Endothelial cell of umbilical vein (primary cell): ENCODE results near the gene FER. TPM values are rescaled to one million over a fixed set of nuclear protein-coding genes. Genes with fewer than 3 reads are reported as not detected.

Experiments
- BruUV-seq: library from RNA; stranded (reverse); fragments of 400-500 nt; replicated peaks from 2 replicates; lab custom pipeline; 2021; lab: Mats Ljungman, UMichigan
- CTCF ChIA-PET: fragments of 300-600, 350-600 bp; sonication (Branson Sonifier 250); formaldehyde crosslinking; loops from one replicate; lab custom pipeline; 2021; ENCODE audit warnings: antibody characterized with exemption, inconsistent platforms; lab: Charles Lee
- POLR2A ChIA-PET: fragments of 300-600, 350-600 bp; sonication (Branson Sonifier 250); formaldehyde crosslinking; loops from one replicate; lab custom pipeline; 2021; ENCODE audit warnings: antibody characterized with exemption, inconsistent platforms; lab: Charles Lee
- DNase-seq: peaks from one replicate; pipeline ENCODE4 v3.0.0-alpha.2; 2011; ENCODE audit warnings: low read depth, low spot score
- FAIRE-seq: peaks from 2 replicates; lab custom pipeline; 2011; peaks lifted over from hg19 to GRCh38; lab: Jason Lieb, UNC
- H2AFZ ChIP-seq: 2 replicates; pipeline ENCODE4 v1.6.0; 2012; ENCODE audit warnings: low read depth, low read length, control low read depth, inconsistent platforms
- H3K27ac ChIP-seq: 2 replicates; pipeline ENCODE4 v1.5.1; 2011; ENCODE audit warnings: low read depth, mild to moderate bottlenecking, control low read depth, low read length, moderate library complexity; ENCODE audit not compliant: insufficient read depth
- H3K27me3 ChIP-seq, 2 experiments: 2 replicates each; pipeline versions ENCODE4 v1.6.0 to v1.6.1; 2011; ENCODE audit warnings: low read length in 2 of 2, mixed read lengths in 1 of 2; ENCODE audit not compliant: control insufficient read depth in 2 of 2, insufficient read depth in 2 of 2
- H3K36me3 ChIP-seq, 2 experiments: 2 replicates in 1 of 2; 3 replicates in 1 of 2; pipeline ENCODE4 v1.5.1; 2011; ENCODE audit warnings: low read length in 2 of 2, mild to moderate bottlenecking in 1 of 2, moderate library complexity in 1 of 2; ENCODE audit not compliant: control insufficient read depth in 2 of 2, insufficient read depth in 2 of 2; ENCODE audit errors: extremely low read depth in 1 of 2
- H3K4me1 ChIP-seq: 3 replicates; pipeline ENCODE4 v1.5.1; 2011; ENCODE audit warnings: mild to moderate bottlenecking, low read length; ENCODE audit not compliant: control insufficient read depth, insufficient read depth; ENCODE audit errors: extremely low read depth
- H3K4me2 ChIP-seq: 2 replicates; pipeline ENCODE4 v1.6.1; 2011; ENCODE audit warnings: low read length, control low read depth, mixed read lengths; ENCODE audit not compliant: insufficient read depth
- H3K4me3 ChIP-seq, 3 experiments: fragments of 200-600 bp in 1 of 3; sonication (generic), shearing (Covaris generic) in 1 of 3; replicated peaks in 1 of 3; 2 replicates each; pipeline ENCODE4 v1.5.1; 2011 to 2016; ENCODE audit warnings: control low read depth in 3 of 3, low read length in 3 of 3, mild to moderate bottlenecking in 2 of 3, inconsistent platforms in 1 of 3, low read depth in 1 of 3, moderate library complexity in 1 of 3; ENCODE audit not compliant: insufficient read depth in 1 of 3
- H3K79me2 ChIP-seq: 2 replicates; pipeline ENCODE4 v1.6.0; 2012; ENCODE audit warnings: low read length, inconsistent platforms; ENCODE audit not compliant: control insufficient read depth, insufficient read depth
- H3K9ac ChIP-seq: replicated peaks from 2 replicates; pipeline ENCODE3; 2011; ENCODE audit warnings: low read length, control low read depth; ENCODE audit not compliant: insufficient read depth; ENCODE audit errors: extremely low read depth
- H3K9me1 ChIP-seq: replicated peaks from 3 replicates; pipeline ENCODE4 v1.6.0; 2011; ENCODE audit warnings: mild to moderate bottlenecking, low read length; ENCODE audit not compliant: control insufficient read depth, insufficient read depth; ENCODE audit errors: extremely low read depth
- H3K9me3 ChIP-seq: replicated peaks from 2 replicates; pipeline ENCODE4 v1.5.1; 2012; ENCODE audit warnings: low read length, inconsistent platforms; ENCODE audit not compliant: control insufficient read depth, insufficient read depth
- H4K20me1 ChIP-seq: replicated peaks from 2 replicates; pipeline ENCODE3; 2011; ENCODE audit warnings: mild to moderate bottlenecking, low read length; ENCODE audit not compliant: control insufficient read depth, insufficient read depth; ENCODE audit errors: extremely low read depth
- FOS ChIP-seq: IDR thresholded peaks from 2 replicates; pipeline ENCODE4 v1.6.1; 2011; ENCODE audit warnings: mild to moderate bottlenecking, low read length, moderate library complexity, borderline replicate concordance; ENCODE audit not compliant: insufficient read depth
- GATA2 ChIP-seq: IDR thresholded peaks from 2 replicates; pipeline ENCODE4 v1.7.0; 2011; ENCODE audit warnings: low read depth, mild to moderate bottlenecking, moderate library complexity, mixed read lengths, low read length; ENCODE audit not compliant: insufficient read length, insufficient read depth
- POLR2AphosphoS5 ChIP-seq: IDR thresholded peaks from 2 replicates; pipeline ENCODE4 v1.6.1; 2012; ENCODE audit warnings: low read depth, mild to moderate bottlenecking, control low read depth, low read length, moderate library complexity; ENCODE audit not compliant: insufficient read depth
- dilution Hi-C: fragments of 300-500 bp; cut with MboI; formaldehyde crosslinking; loops from one replicate; pipeline ENCODE4 v1.15.0; 2019; ENCODE audit warnings: low sequenced_read_pairs; ENCODE audit not compliant: extremely low pct_ligation_motif_present
- intact Hi-C: fragments of 100-400 bp; cut with micrococcal nuclease; formaldehyde crosslinking; loops from one replicate; pipeline ENCODE4 v1.10.0; 2022
- polyA plus RNA-seq, 4 experiments: library from polyadenylated mRNA; depleted of rRNA in 3 of 4; stranded (reverse) in 3 of 4; unstranded in 1 of 4; fragments of >200 nt; gene quantifications; 2 replicates each; pipeline versions ENCODE4 v1.2.1 to v1.2.3, GENCODE V29; 2011 to 2012; ENCODE audit warnings: missing spikeins in 1 of 4
- total RNA-seq: library from RNA; stranded (reverse); gene quantifications from 2 replicates; pipeline ENCODE4 v1.2.3, GENCODE V29; 2021
- TF ChIP-seq, protein P1 (sequence below), 2 donors: IDR thresholded peaks; 1 replicate in 1 of 2; 2 replicates in 1 of 2; pipeline ENCODE4 v1.5.1; 2011; ENCODE audit warnings: low read length in 2 of 2, mild to moderate bottlenecking in 2 of 2, moderate library complexity in 2 of 2, control low read depth in 1 of 2, inconsistent platforms in 1 of 2, low read depth in 1 of 2; ENCODE audit not compliant: insufficient read depth in 1 of 2; ENCODE audit errors: extremely low read depth in 1 of 2

FER gene
- total and polyA plus RNA-seq, 2 donors (not counting 3 experiments of a cell fraction or from before 2014, with no cell fraction given) = 2.3 to 27.5 TPM

DNA sequence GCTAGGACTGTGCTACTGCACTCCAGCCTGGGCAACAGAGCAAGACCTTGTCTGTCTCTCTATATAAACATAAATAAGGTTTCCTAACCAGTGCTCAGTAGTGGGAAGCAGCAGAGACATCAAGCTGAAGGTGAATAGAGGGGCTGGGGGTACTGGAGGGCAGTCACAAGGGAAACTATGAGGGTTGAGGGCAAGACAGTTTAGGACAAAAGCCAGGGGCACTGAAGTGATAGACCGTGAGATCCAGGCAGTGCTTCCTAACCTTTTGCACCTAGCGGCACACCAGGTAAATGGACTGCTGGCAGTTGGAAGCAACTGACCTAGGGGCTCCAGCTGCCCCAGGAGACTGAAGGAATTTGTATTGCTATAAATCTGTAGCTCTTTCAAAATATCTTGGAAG lies 483.6 kb downstream of the FER start:
- DNase-seq (no peak), FAIRE-seq (no peak)
- Histone ChIP-seq H3K79me2 (no peaks in the 10 kb centered on the region), H3K36me3 (no peaks in the 10 kb centered on the region), H2AFZ (no peak overlapping the region), H3K9me1 (no peaks in the 10 kb centered on the region), H3K9me3 (no peaks in the 10 kb centered on the region), H3K27ac (no peak overlapping the region), H4K20me1 (no peaks in the 10 kb centered on the region), H3K4me1 (no peaks in the 10 kb centered on the region), H3K4me3 (no peak overlapping the region), H3K4me2 (no peak overlapping the region), H3K9ac (no peak overlapping the region), H3K27me3 (peaks cover 0 to 2% of the 10 kb centered on the region in 2 experiments)
- intact Hi-C loops (no loop called here), dilution Hi-C loops (no loop called here)
- CTCF ChIA-PET = interaction anchor here (0.7 kb wide), 1 partner anchor 81 kb away, joined by 3 read pairs; no protein-coding TSS in a partner anchor
- TF ChIP-seq, protein P1, sequence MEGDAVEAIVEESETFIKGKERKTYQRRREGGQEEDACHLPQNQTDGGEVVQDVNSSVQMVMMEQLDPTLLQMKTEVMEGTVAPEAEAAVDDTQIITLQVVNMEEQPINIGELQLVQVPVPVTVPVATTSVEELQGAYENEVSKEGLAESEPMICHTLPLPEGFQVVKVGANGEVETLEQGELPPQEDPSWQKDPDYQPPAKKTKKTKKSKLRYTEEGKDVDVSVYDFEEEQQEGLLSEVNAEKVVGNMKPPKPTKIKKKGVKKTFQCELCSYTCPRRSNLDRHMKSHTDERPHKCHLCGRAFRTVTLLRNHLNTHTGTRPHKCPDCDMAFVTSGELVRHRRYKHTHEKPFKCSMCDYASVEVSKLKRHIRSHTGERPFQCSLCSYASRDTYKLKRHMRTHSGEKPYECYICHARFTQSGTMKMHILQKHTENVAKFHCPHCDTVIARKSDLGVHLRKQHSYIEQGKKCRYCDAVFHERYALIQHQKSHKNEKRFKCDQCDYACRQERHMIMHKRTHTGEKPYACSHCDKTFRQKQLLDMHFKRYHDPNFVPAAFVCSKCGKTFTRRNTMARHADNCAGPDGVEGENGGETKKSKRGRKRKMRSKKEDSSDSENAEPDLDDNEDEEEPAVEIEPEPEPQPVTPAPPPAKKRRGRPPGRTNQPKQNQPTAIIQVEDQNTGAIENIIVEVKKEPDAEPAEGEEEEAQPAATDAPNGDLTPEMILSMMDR (IDR thresholded peaks at IDR 0.05; ENCODE audit: extremely low read depth in 1 of 2, insufficient read depth in 1 of 2, low read depth in 1 of 2, low read length in 2 of 2) = no peak
- POLR2A ChIA-PET = interaction anchor here (1.1 kb wide), 1 partner anchor 154 kb away, joined by 3 read pairs; no protein-coding TSS in a partner anchor
- BruUV-seq = no TSS peak

DNA sequence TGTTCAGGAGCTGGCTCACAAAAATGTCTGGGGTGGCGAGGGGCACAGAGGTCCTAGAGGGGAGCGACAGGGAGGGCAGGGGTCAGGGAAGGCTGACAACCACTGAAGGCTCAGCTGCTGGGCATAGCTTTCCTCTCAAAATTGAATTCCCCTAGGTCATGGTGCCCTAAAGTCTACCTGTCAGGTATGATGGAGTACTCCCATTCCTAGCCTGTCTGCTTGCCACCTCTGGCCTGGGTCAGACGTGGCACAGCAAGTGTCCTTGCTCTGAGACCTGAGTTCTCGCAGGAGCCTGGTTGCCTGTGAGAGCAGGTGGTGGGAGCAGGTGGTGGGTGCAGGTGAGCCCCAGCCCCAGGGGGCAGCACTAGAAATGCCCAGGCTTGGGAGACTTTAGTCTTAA lies 486.7 kb downstream of the FER start:
- intact Hi-C loops (no loop called here), dilution Hi-C loops (no loop called here)
- POLR2A ChIA-PET = no interaction called here

More for the DNA sequence above, 486.7 kb downstream of the FER start:
- Histone ChIP-seq H3K4me2 (no peak overlapping the region), H3K9me3 (no peaks in the 10 kb centered on the region), H4K20me1 (no peaks in the 10 kb centered on the region), H3K9ac (no peak overlapping the region), H3K27ac (no peak overlapping the region), H3K27me3 (peaks cover 0 to 2% of the 10 kb centered on the region in 2 experiments), H3K79me2 (no peaks in the 10 kb centered on the region), H3K4me3 (no peak overlapping the region), H3K4me1 (no peaks in the 10 kb centered on the region), H3K9me1 (no peaks in the 10 kb centered on the region), H2AFZ (no peak overlapping the region), H3K36me3 (no peaks in the 10 kb centered on the region)
- no TSS peak for BruUV-seq
- FAIRE-seq (no peak), DNase-seq (no peak)
- CTCF ChIA-PET = no interaction called here
- no peak for TF ChIP-seq GATA2
- TF ChIP-seq, protein P1 (IDR thresholded peaks at IDR 0.05; ENCODE audit: extremely low read depth in 1 of 2, insufficient read depth in 1 of 2, low read depth in 1 of 2, low read length in 2 of 2) = no peak
- no peak for TF ChIP-seq POLR2AphosphoS5
- TF ChIP-seq FOS = no peak
